Spleen (tissue), 7 donors: Measurements from ENCODE around the gene BBS9.

Experiments
- CTCF ChIP-seq, 11 experiments: fragments of 200-600 bp in 7 of 11; fragments of 450-650 bp in 4 of 11; sonication (generic) in 4 of 11; IDR thresholded peaks in 8 of 11; conservative IDR thresholded peaks in 3 of 11; 1 replicate in 7 of 11; 2 replicates in 4 of 11; pipeline versions ENCODE4 v1.4.0 to v1.8.0; 2016 to 2021; ENCODE audit warnings: antibody characterized with exemption in 11 of 11, inconsistent platforms in 4 of 11, mild to moderate bottlenecking in 1 of 11
- POLR2A ChIP-seq, 3 donors: fragments of 450-650 bp; IDR thresholded peaks; one replicate each; pipeline ENCODE4 v1.5.1; 2017; ENCODE audit warnings: antibody characterized with exemption in 3 of 3, mild to moderate bottlenecking in 1 of 3
- POLR2AphosphoS5 ChIP-seq, 3 donors: sonication (generic); formaldehyde crosslinking; IDR thresholded peaks; one replicate each; pipeline ENCODE4 v1.5.1; 2017; ENCODE audit warnings: antibody characterized with exemption in 3 of 3
- donor health status: DM: no; HTN: no; CAD: no; lungs with moderate emphysema.
- donor health status: DM: no; HTN: no; CAD: no.
- donor health status: DM: no; HTN: no; CAD: no.

GRCh38 chr7:33425395-33425794 is 296.0 kb downstream of the BBS9 start:
- TF ChIP-seq CTCF (IDR thresholded peaks at IDR 0.05 in 8 of 11, conservative IDR thresholded peaks at IDR 0.05 in 3 of 11) (no peak), POLR2AphosphoS5 (IDR thresholded peaks at IDR 0.05) (no peak), POLR2A (IDR thresholded peaks at IDR 0.05) (no peak)
